ENCODE results near the gene ADAMTSL5. TPM values are rescaled to one million over a fixed set of nuclear protein-coding genes. Genes with fewer than 3 reads are reported as not detected.

ADAMTSL5 gene
- total RNA-seq, 1 experiment from 2014 or later: 23.9 TPM

GRCh38 chr19:1491114-1491848 lies 21.5 kb downstream of the ADAMTSL5 start, which contains the start of gene REEP6:
REEP6 (plus strand) TSS chr19:1491181; CDS start chr19:1491270, 89 bp downstream.
- POLR2A ChIA-PET: interaction anchor here (0.6 to 1.2 kb wide), 4 partner anchors 22 to 385 kb away, joined by 4 to 16 read pairs (median 10); partner anchors contain the start of genes ADAMTSL5 and CIRBP
- H3K27me3 ChIP-seq (replicated peaks; ENCODE audit: control insufficient read depth, insufficient read depth, low read length): no peaks in the 10 kb centered on the region
- Mint-ChIP-seq H3K27ac (ENCODE audit: unreplicated experiment) (peak within 1 kb of the TSS; percentile 88), H3K4me3 (ENCODE audit: unreplicated experiment) (peak within 1 kb of the TSS; percentile 89), H3K27me3 (ENCODE audit: insufficient read depth, unreplicated experiment) (no peaks in the 10 kb centered on the region), H3K36me3 (ENCODE audit: insufficient read depth, unreplicated experiment) (peaks cover 13% of the 10 kb centered on the region), H3K9me3 (ENCODE audit: unreplicated experiment) (no peaks in the 10 kb centered on the region), H3K4me1 (ENCODE audit: low read depth, unreplicated experiment) (peaks cover 21% of the 10 kb centered on the region)
- intact Hi-C loops (cut with micrococcal nuclease; ENCODE audit: unreplicated experiment): loop anchor here (2.0 kb wide), 1 partner anchor 22 kb away; the partner anchor contains the start of gene ADAMTSL5
- no peak for TF ChIP-seq CTCF (IDR thresholded peaks at IDR 0.05; ENCODE audit: insufficient read depth in 1 of 2, low read depth in 1 of 2, low read length in 1 of 2, severe bottlenecking in 1 of 2, unreplicated experiment in 1 of 2)
- H3K4me1 ChIP-seq: peaks cover 40% of the 10 kb centered on the region
- H3K36me3 ChIP-seq (ENCODE audit: control insufficient read depth, insufficient read depth, low read length): no peaks in the 10 kb centered on the region; the same call in 1 of the 2 replicates
- BruUV-seq (replicated peaks): TSS peak; percentile 37
- no peaks in the 10 kb centered on the region for H3K9me3 ChIP-seq
- DNase-seq: no peak
- H3K4me3 ChIP-seq (ENCODE audit: low read depth, low read length): peak within 1 kb of the TSS; percentile 97
- CTCF ChIA-PET: interaction anchor here (0.5 to 1.6 kb wide), 8 partner anchors 10 to 1459 kb away, joined by 3 to 8 read pairs (median 4); partner anchors contain the start of gene MEX3D

GRCh38 chr19:1490311-1491113 lies 22.3 kb downstream of the ADAMTSL5 start, which contains the start of gene PCSK4:
PCSK4 (minus strand) TSS chr19:1490350; CDS start chr19:1490346, 4 bp downstream.
- TF ChIP-seq CTCF (IDR thresholded peaks at IDR 0.05; ENCODE audit: insufficient read depth in 1 of 2, low read depth in 1 of 2, low read length in 1 of 2, severe bottlenecking in 1 of 2, unreplicated experiment in 1 of 2): no peak
- Mint-ChIP-seq H3K36me3 (ENCODE audit: insufficient read depth, unreplicated experiment) (peaks cover 13% of the 10 kb centered on the region), H3K27me3 (ENCODE audit: insufficient read depth, unreplicated experiment) (no peaks in the 10 kb centered on the region), H3K4me3 (ENCODE audit: unreplicated experiment) (peak within 1 kb of the TSS; percentile 89), H3K27ac (ENCODE audit: unreplicated experiment) (peak within 1 kb of the TSS; percentile 88), H3K4me1 (ENCODE audit: low read depth, unreplicated experiment) (peaks cover 21% of the 10 kb centered on the region), H3K9me3 (ENCODE audit: unreplicated experiment) (no peaks in the 10 kb centered on the region)
- ChIA-PET POLR2A (interaction anchor here (0.5 to 1.2 kb wide), 6 partner anchors 22 to 386 kb away, joined by 3 to 16 read pairs (median 5); partner anchors contain the start of genes ADAMTSL5 and CIRBP), CTCF (interaction anchor here (0.5 to 1.6 kb wide), 10 partner anchors 11 to 1460 kb away, joined by 3 to 8 read pairs (median 4); partner anchors contain the start of genes APC2, C19orf25 and MEX3D)
- Histone ChIP-seq H3K36me3 (ENCODE audit: control insufficient read depth, insufficient read depth, low read length) (no peaks in the 10 kb centered on the region; the same call in 1 of the 2 replicates), H3K27me3 (replicated peaks; ENCODE audit: control insufficient read depth, insufficient read depth, low read length) (no peaks in the 10 kb centered on the region), H3K4me3 (ENCODE audit: low read depth, low read length) (peak within 1 kb of the TSS; percentile 97), H3K4me1 (peaks cover 37% of the 10 kb centered on the region), H3K9me3 (no peaks in the 10 kb centered on the region)
- no TSS peak for BruUV-seq (replicated peaks)
- intact Hi-C loops (cut with micrococcal nuclease; ENCODE audit: unreplicated experiment): loop anchor here (2.0 kb wide), 1 partner anchor 22 kb away; the partner anchor contains the start of gene ADAMTSL5
- peak; percentile 97 to 99 for DNase-seq
